HFF-Myc (cell line): ENCODE results near the gene TBX4.
A peak's percentile ranks its signal among the peaks of the same experiment; 100 is the strongest.

ENCODE experiments used
- DNase-seq: peaks from one replicate; pipeline ENCODE4 v3.0.0-alpha.2; 2011; ENCODE audit warnings: low read depth; ENCODE audit errors: extremely low read depth
- H3K4me3 ChIP-seq: replicated peaks from 2 replicates; pipeline ENCODE4 v1.5.1; 2011; ENCODE audit warnings: low read depth, mild to moderate bottlenecking, control low read depth, low read length
- CTCF ChIP-seq: IDR thresholded peaks from 2 replicates; pipeline ENCODE4 v1.5.1; 2012; ENCODE audit warnings: mild to moderate bottlenecking, low read depth, low read length, control low read depth; ENCODE audit errors: missing control alignments

The TBX4 gene

GRCh38 chr17:61410141-61411010, 41.8 kb upstream of the TBX4 start:
- DNase-seq, result no peak
- TF ChIP-seq CTCF, result peak; percentile 52
- no peak overlapping the region for H3K4me3 ChIP-seq

- H3K4me3 ChIP-seq, result peak overlapping the region; percentile 46; the same call in 1 of the 2 replicates
- no peak for TF ChIP-seq CTCF
- no peak for DNase-seq
Observed at GRCh38 chr17:61411011-61411260, 41.3 kb upstream of the TBX4 start.

- no peak for DNase-seq
- TF ChIP-seq CTCF, result peak; percentile 21
- peak overlapping the region; percentile 46 for H3K4me3 ChIP-seq
Observed at GRCh38 chr17:61411261-61412142, 40.7 kb upstream of the TBX4 start.

GRCh38 chr17:61412143-61412859, 39.9 kb upstream of the TBX4 start:
- H3K4me3 ChIP-seq, result peak overlapping the region; percentile 46
- no peak for DNase-seq
- peak; percentile 90 for TF ChIP-seq CTCF

GRCh38 chr17:61412860-61413660, 39.2 kb upstream of the TBX4 start:
- TF ChIP-seq CTCF, result no peak
- peak overlapping the region; percentile 46 for H3K4me3 ChIP-seq
- no peak for DNase-seq

- H3K4me3 ChIP-seq, result peak overlapping the region; percentile 46; the same call in 1 of the 2 replicates
- TF ChIP-seq CTCF, result no peak
- no peak for DNase-seq
Observed at GRCh38 chr17:61413661-61414126, 38.5 kb upstream of the TBX4 start.
